Vagina (tissue), 2 donors: ENCODE results near the gene TNFRSF9. TPM values are rescaled to one million over a fixed set of nuclear protein-coding genes. Genes with fewer than 3 reads are reported as not detected.

Experiments
- DNase-seq, 2 donors: peaks; one replicate each; pipeline ENCODE4 v3.0.0-alpha.2; 2017; ENCODE audit errors: extremely low spot score in 2 of 2
- H3K27ac ChIP-seq: fragments of 200-600 bp; sonication (generic); one replicate; pipeline ENCODE4 v1.5.1; 2019
- H3K27me3 ChIP-seq: fragments of 200-600 bp; sonication (generic); one replicate; pipeline ENCODE4 v1.5.1; 2019
- H3K36me3 ChIP-seq, 2 donors: fragments of 200-600 bp; sonication (generic); one replicate each; pipeline ENCODE4 v1.5.1; 2017 to 2019
- H3K4me1 ChIP-seq: fragments of 200-600 bp; sonication (generic); one replicate; pipeline ENCODE4 v1.5.1; 2019
- H3K4me3 ChIP-seq, 2 donors: fragments of 200-600 bp; sonication (generic); 1 replicate in 1 of 2; 2 replicates in 1 of 2; pipeline ENCODE4 v1.5.1; 2016 to 2019
- H3K9me3 ChIP-seq: fragments of 200-600 bp; sonication (generic); one replicate; pipeline ENCODE4 v1.5.1; 2019
- POLR2A ChIP-seq, 2 donors: fragments of 450-650 bp; IDR thresholded peaks; one replicate each; pipeline ENCODE4 v1.6.1; 2017; ENCODE audit warnings: antibody characterized with exemption in 2 of 2, mild to moderate bottlenecking in 2 of 2, moderate library complexity in 2 of 2
- POLR2AphosphoS5 ChIP-seq, 2 donors: sonication (generic); formaldehyde crosslinking; IDR thresholded peaks; one replicate each; pipeline ENCODE4 v1.9.0; 2017; ENCODE audit warnings: antibody characterized with exemption in 2 of 2, mild to moderate bottlenecking in 2 of 2, low read depth in 1 of 2; ENCODE audit not compliant: insufficient read depth in 1 of 2
- intact Hi-C: fragments of 100-400 bp; cut with DNase I; formaldehyde crosslinking; loops from one replicate; pipeline ENCODE4 v1.15.1; 2023
- total RNA-seq: library from RNA; depleted of rRNA; stranded (reverse); fragments of >200 nt; gene quantifications from one replicate; pipeline ENCODE4 v1.2.3, GENCODE V29; 2016
- TF ChIP-seq, protein P1 (sequence below), 3 experiments: fragments of 450-650 bp in 2 of 3; fragments of 200-600 bp in 1 of 3; sonication (generic) in 1 of 3; IDR thresholded peaks; one replicate each; pipeline ENCODE4 v1.5.1; 2017 to 2019; ENCODE audit warnings: antibody characterized with exemption in 3 of 3, mild to moderate bottlenecking in 2 of 3, moderate library complexity in 2 of 3

TNFRSF9 gene
- total RNA-seq, 1 donor from 2014 or later: not detected

DNA sequence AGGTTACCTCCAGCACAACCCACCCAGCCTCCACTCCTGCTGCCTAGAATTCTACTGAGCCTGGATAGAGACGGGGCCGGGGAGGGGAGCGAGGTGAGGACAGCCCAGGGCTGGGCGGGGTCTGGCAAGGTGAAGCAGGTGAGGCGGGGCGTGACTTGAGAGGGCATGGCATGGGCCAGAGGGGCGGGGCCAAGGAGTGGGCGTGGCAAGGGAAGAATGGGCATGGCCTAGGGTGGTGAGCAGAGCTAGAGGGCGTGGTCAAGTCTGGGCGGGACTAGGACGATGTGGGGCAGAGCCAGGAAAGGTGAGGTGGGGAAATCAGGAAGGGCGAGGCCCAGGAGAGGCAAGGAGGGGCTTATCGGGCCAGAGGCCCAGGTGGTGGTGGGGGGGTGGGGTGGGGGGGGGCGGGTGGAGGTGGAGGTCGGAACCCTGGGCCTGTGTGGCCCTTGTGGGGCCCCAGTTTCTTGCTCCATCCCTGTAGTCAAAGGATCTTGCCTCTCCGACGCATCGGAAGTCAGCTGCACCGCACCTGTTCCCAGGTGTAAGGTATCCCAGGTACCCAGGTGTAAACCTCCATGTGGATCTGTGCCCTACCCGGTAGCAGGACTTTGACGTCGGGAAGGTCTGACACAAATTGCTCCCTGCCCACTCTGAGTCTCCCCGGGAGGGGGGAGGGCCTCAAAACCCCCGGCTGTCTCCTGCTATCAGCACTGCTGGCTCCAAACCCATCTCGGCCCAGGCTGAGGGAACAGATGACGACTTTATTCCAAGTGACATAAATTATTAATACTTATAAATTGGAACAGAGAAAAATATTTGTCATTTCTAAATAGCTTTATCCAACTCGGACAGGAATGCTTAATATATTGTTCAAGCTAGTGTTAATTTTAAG, 54.9 kb downstream of the TNFRSF9 start:
- no peaks in the 10 kb centered on the region for H3K36me3 ChIP-seq
- H3K27ac ChIP-seq: no peak overlapping the region
- H3K4me1 ChIP-seq: no peaks in the 10 kb centered on the region
- TF ChIP-seq POLR2AphosphoS5 (IDR thresholded peaks at IDR 0.05; ENCODE audit: insufficient read depth in 1 of 2, low read depth in 1 of 2) (no peak), POLR2A (IDR thresholded peaks at IDR 0.05) (no peak)
- TF ChIP-seq, protein P1, sequence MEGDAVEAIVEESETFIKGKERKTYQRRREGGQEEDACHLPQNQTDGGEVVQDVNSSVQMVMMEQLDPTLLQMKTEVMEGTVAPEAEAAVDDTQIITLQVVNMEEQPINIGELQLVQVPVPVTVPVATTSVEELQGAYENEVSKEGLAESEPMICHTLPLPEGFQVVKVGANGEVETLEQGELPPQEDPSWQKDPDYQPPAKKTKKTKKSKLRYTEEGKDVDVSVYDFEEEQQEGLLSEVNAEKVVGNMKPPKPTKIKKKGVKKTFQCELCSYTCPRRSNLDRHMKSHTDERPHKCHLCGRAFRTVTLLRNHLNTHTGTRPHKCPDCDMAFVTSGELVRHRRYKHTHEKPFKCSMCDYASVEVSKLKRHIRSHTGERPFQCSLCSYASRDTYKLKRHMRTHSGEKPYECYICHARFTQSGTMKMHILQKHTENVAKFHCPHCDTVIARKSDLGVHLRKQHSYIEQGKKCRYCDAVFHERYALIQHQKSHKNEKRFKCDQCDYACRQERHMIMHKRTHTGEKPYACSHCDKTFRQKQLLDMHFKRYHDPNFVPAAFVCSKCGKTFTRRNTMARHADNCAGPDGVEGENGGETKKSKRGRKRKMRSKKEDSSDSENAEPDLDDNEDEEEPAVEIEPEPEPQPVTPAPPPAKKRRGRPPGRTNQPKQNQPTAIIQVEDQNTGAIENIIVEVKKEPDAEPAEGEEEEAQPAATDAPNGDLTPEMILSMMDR (IDR thresholded peaks at IDR 0.05): no peak
- H3K4me3 ChIP-seq: no peak overlapping the region
- intact Hi-C loops: no loop called here
- no peaks in the 10 kb centered on the region for H3K9me3 ChIP-seq
- DNase-seq: peak in 1 of 2 donors; percentile 34
- no peaks in the 10 kb centered on the region for H3K27me3 ChIP-seq

DNA sequence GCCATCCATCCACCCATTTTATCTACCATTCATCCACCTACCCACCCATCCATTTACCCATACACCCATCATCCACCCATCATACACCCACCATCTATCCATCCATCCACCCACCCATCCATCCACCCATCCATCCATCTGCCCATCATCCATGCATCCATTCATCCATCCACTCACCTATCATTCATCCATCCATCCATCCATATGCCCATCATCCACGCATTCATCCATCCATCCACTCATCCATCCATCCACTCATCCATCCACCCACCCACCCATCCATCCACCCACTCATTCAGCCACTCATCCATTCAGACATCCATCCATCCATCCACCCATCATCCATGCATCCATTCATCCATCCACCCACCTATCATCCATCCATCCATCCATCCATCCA, 55.9 kb downstream of the TNFRSF9 start:
- intact Hi-C loops: no loop called here
- no peak overlapping the region for H3K4me3 ChIP-seq
- DNase-seq: peak in 1 of 2 donors; percentile 27
- H3K27ac ChIP-seq: no peak overlapping the region
- H3K27me3 ChIP-seq: no peaks in the 10 kb centered on the region
- H3K4me1 ChIP-seq: no peaks in the 10 kb centered on the region
- H3K36me3 ChIP-seq: no peaks in the 10 kb centered on the region
- TF ChIP-seq POLR2A (IDR thresholded peaks at IDR 0.05): no peak
- TF ChIP-seq, protein P1 (IDR thresholded peaks at IDR 0.05): no peak
- TF ChIP-seq POLR2AphosphoS5 (IDR thresholded peaks at IDR 0.05; ENCODE audit: insufficient read depth in 1 of 2, low read depth in 1 of 2): no peak
- no peaks in the 10 kb centered on the region for H3K9me3 ChIP-seq

DNA sequence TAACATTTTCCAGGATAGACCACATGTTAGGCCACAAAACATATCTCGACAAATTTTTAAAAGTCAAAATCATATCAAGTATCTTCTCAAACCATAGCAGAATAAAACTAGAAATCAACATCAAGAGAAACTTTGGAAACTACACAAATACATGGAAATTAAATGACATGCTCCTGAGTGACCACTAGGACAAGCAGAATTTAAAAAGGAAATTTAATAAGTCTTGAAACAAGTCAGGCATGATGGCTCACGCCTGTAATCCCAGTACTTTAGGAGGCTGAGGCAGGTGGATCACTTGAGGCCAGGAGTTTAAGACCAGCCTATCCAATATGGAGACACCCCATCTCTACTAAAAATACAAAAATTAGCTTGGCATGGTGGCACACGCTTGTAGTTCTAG, 61.4 kb downstream of the TNFRSF9 start:
- TF ChIP-seq POLR2AphosphoS5 (IDR thresholded peaks at IDR 0.05; ENCODE audit: insufficient read depth in 1 of 2, low read depth in 1 of 2) (no peak), POLR2A (IDR thresholded peaks at IDR 0.05) (no peak)
- TF ChIP-seq, protein P1 (IDR thresholded peaks at IDR 0.05): no peak
- Histone ChIP-seq H3K27me3 (no peaks in the 10 kb centered on the region), H3K36me3 (no peaks in the 10 kb centered on the region), H3K27ac (no peak overlapping the region), H3K4me1 (no peaks in the 10 kb centered on the region), H3K4me3 (no peak overlapping the region), H3K9me3 (no peaks in the 10 kb centered on the region)
- no peak for DNase-seq
- intact Hi-C loops: no loop called here

DNA sequence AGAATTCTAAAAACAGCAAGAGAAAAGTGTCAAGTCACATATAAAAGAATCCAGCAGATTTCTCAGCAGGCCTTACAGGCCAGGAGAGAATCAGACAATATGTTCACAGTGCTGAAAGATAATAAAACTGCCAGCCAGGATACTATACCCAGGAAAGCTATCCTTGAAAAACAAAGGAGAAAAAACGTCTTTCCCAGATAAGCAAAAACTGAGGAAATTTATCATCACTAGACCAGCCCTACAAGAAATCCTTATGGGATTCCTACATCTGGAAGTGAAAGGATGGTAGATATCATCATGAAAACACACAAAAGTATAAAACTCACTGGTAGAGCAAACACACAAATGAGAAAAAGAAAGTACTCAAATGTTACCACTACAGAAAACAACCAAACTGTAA, 62.6 kb downstream of the TNFRSF9 start:
- no peaks in the 10 kb centered on the region for H3K36me3 ChIP-seq
- H3K27me3 ChIP-seq: no peaks in the 10 kb centered on the region
- TF ChIP-seq POLR2AphosphoS5 (IDR thresholded peaks at IDR 0.05; ENCODE audit: insufficient read depth in 1 of 2, low read depth in 1 of 2) (no peak), POLR2A (IDR thresholded peaks at IDR 0.05) (no peak)
- TF ChIP-seq, protein P1 (IDR thresholded peaks at IDR 0.05): no peak
- no peaks in the 10 kb centered on the region for H3K4me1 ChIP-seq
- H3K9me3 ChIP-seq: no peaks in the 10 kb centered on the region
- DNase-seq: no peak
- H3K4me3 ChIP-seq: no peak overlapping the region
- intact Hi-C loops: no loop called here
- H3K27ac ChIP-seq: no peak overlapping the region
